HepG2 (cell line): ENCODE measurements around the gene TOB2. TPM values are rescaled to one million over a fixed set of nuclear protein-coding genes. Genes with fewer than 3 reads are reported as not detected.

Experiments
- AKAP8 ChIP-seq: sonication (generic); formaldehyde crosslinking; IDR thresholded peaks from 2 replicates; pipeline ENCODE4 v1.5.1; 2020; ENCODE audit warnings: mild to moderate bottlenecking, missing genetic modification reagents
- ATF5 ChIP-seq: sonication (generic); formaldehyde crosslinking; IDR thresholded peaks from 2 replicates; pipeline ENCODE4 v1.4.0; 2020; ENCODE audit warnings: mild to moderate bottlenecking, low read depth, missing genetic modification reagents
- CSRNP1 ChIP-seq: sonication (generic); formaldehyde crosslinking; IDR thresholded peaks from 2 replicates; pipeline ENCODE4 v1.8.1; 2023; ENCODE audit warnings: mild to moderate bottlenecking, missing genetic modification reagents
- GATAD1 ChIP-seq: IDR thresholded peaks from 2 replicates; pipeline ENCODE4 v1.6.1; 2016; ENCODE audit warnings: missing genetic modification reagents, missing compliant biosample characterization
- MXD3 ChIP-seq: IDR thresholded peaks from 2 replicates; pipeline ENCODE4 v1.6.1; 2016; ENCODE audit warnings: mild to moderate bottlenecking, missing biosample characterization, missing genetic modification reagents
- PPARG ChIP-seq: conservative IDR thresholded peaks from 2 replicates; pipeline ENCODE4 v1.6.1; 2016; ENCODE audit warnings: missing biosample characterization, missing genetic modification reagents
- SP5 ChIP-seq: IDR thresholded peaks from 2 replicates; pipeline ENCODE4 v1.6.1; 2016; ENCODE audit warnings: low read depth, borderline replicate concordance
- YEATS2 ChIP-seq: sonication (generic); formaldehyde crosslinking; IDR thresholded peaks from 2 replicates; pipeline ENCODE4 v1.4.0; 2020; ENCODE audit warnings: missing genetic modification reagents, borderline replicate concordance
- ZNF235 ChIP-seq: sonication (generic); formaldehyde crosslinking; IDR thresholded peaks from 2 replicates; pipeline ENCODE4 v1.8.1; 2023; ENCODE audit warnings: mild to moderate bottlenecking, missing genetic modification reagents, borderline replicate concordance
- ZNF337 ChIP-seq: sonication (generic); formaldehyde crosslinking; IDR thresholded peaks from 2 replicates; pipeline ENCODE4 v1.5.1; 2020; ENCODE audit warnings: missing genetic modification reagents, low read depth, mild to moderate bottlenecking, borderline replicate concordance
- ZNF713 ChIP-seq: sonication (generic); formaldehyde crosslinking; IDR thresholded peaks from 2 replicates; pipeline ENCODE4 v1.4.0; 2020; ENCODE audit warnings: mild to moderate bottlenecking, missing genetic modification reagents
- polyA plus RNA-seq, 8 experiments: library from polyadenylated mRNA; depleted of rRNA in 3 of 8; stranded (reverse) in 7 of 8; unstranded in 1 of 8; fragments of >200 nt; fragmentation: Illumina TruSeq in 4 of 8; extraction: Trizol in 4 of 8; gene quantifications; 2 replicates each; pipeline versions ENCODE4 v1.2.1 to v1.2.3, GENCODE V29; 2011 to 2016; ENCODE audit warnings: low read depth in 4 of 8, missing spikeins in 1 of 8, mixed read lengths in 1 of 8; ENCODE audit not compliant: insufficient read depth in 1 of 8
- total RNA-seq, 5 experiments: library from RNA; depleted of rRNA; stranded (reverse); fragments of >200 nt; fragmentation: Illumina TruSeq; extraction: Trizol; gene quantifications; 2 replicates each; pipeline ENCODE4 v1.2.3, GENCODE V29; 2016; ENCODE audit warnings: low read depth in 1 of 5
- TF ChIP-seq, protein P1 (sequence below): sonication (generic); formaldehyde crosslinking; IDR thresholded peaks from 2 replicates; pipeline ENCODE4 v1.4.0; 2020; ENCODE audit warnings: missing genetic modification reagents
- TF ChIP-seq, protein P2 (sequence below): sonication (generic); formaldehyde crosslinking; IDR thresholded peaks from 2 replicates; pipeline ENCODE4 v1.5.1; 2020; ENCODE audit warnings: missing genetic modification reagents, mild to moderate bottlenecking, borderline replicate concordance
- TF ChIP-seq, protein P3 (sequence below): sonication (generic); formaldehyde crosslinking; IDR thresholded peaks from 2 replicates; pipeline ENCODE4 v1.5.0; 2020; ENCODE audit warnings: missing genetic modification reagents
- TF ChIP-seq, protein P4 (sequence below): sonication (generic); formaldehyde crosslinking; IDR thresholded peaks from 2 replicates; pipeline ENCODE4 v1.5.0; 2020; ENCODE audit warnings: mild to moderate bottlenecking, missing genetic modification reagents

TOB2 gene
- total and polyA plus RNA-seq, 2 of the 13 experiments (the other 11 are each of a cell fraction or from before 2014, with no cell fraction given) = 12.2 to 13.7 TPM

GRCh38 chr22:41403532-41404318 is 42.9 kb downstream of the TOB2 start (continued):
- TF ChIP-seq, protein P1, sequence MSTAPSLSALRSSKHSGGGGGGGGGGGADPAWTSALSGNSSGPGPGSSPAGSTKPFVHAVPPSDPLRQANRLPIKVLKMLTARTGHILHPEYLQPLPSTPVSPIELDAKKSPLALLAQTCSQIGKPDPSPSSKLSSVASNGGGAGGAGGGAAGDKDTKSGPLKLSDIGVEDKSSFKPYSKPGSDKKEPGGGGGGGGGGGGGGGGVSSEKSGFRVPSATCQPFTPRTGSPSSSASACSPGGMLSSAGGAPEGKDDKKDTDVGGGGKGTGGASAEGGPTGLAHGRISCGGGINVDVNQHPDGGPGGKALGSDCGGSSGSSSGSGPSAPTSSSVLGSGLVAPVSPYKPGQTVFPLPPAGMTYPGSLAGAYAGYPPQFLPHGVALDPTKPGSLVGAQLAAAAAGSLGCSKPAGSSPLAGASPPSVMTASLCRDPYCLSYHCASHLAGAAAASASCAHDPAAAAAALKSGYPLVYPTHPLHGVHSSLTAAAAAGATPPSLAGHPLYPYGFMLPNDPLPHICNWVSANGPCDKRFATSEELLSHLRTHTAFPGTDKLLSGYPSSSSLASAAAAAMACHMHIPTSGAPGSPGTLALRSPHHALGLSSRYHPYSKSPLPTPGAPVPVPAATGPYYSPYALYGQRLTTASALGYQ (CRISPR knock-in tag) = no peak
- 0 out of 2 replicates have a peak, but pooled peaks have one; percentile 51 for TF ChIP-seq MXD3 (CRISPR knock-in tag)
- no peak for TF ChIP-seq ZNF713 (CRISPR knock-in tag)
- TF ChIP-seq ZNF337 = no peak
- 0 out of 2 replicates have a peak, but pooled peaks have one; percentile 37 for TF ChIP-seq YEATS2
- TF ChIP-seq, protein P2, sequence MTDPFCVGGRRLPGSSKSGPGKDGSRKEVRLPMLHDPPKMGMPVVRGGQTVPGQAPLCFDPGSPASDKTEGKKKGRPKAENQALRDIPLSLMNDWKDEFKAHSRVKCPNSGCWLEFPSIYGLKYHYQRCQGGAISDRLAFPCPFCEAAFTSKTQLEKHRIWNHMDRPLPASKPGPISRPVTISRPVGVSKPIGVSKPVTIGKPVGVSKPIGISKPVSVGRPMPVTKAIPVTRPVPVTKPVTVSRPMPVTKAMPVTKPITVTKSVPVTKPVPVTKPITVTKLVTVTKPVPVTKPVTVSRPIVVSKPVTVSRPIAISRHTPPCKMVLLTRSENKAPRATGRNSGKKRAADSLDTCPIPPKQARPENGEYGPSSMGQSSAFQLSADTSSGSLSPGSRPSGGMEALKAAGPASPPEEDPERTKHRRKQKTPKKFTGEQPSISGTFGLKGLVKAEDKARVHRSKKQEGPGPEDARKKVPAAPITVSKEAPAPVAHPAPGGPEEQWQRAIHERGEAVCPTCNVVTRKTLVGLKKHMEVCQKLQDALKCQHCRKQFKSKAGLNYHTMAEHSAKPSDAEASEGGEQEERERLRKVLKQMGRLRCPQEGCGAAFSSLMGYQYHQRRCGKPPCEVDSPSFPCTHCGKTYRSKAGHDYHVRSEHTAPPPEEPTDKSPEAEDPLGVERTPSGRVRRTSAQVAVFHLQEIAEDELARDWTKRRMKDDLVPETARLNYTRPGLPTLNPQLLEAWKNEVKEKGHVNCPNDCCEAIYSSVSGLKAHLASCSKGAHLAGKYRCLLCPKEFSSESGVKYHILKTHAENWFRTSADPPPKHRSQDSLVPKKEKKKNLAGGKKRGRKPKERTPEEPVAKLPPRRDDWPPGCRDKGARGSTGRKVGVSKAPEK (CRISPR knock-in tag) = peak; percentile 65; the same call in 1 of the 2 replicates
- 0 out of 2 replicates have a peak, but pooled peaks have one; percentile 19 for TF ChIP-seq PPARG (CRISPR knock-in tag)
- TF ChIP-seq GATAD1 = peak; percentile 73; the same call in 1 of the 2 replicates
- no peak for TF ChIP-seq ZNF235 (CRISPR knock-in tag)
- TF ChIP-seq ATF5 (CRISPR knock-in tag) = no peak
- TF ChIP-seq, protein P3, sequence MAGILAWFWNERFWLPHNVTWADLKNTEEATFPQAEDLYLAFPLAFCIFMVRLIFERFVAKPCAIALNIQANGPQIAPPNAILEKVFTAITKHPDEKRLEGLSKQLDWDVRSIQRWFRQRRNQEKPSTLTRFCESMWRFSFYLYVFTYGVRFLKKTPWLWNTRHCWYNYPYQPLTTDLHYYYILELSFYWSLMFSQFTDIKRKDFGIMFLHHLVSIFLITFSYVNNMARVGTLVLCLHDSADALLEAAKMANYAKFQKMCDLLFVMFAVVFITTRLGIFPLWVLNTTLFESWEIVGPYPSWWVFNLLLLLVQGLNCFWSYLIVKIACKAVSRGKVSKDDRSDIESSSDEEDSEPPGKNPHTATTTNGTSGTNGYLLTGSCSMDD (CRISPR knock-in tag) = no peak
- no peak for TF ChIP-seq CSRNP1
- peak; percentile 46; the same call in 1 of the 2 replicates for TF ChIP-seq AKAP8 (CRISPR knock-in tag)
- TF ChIP-seq, protein P4, sequence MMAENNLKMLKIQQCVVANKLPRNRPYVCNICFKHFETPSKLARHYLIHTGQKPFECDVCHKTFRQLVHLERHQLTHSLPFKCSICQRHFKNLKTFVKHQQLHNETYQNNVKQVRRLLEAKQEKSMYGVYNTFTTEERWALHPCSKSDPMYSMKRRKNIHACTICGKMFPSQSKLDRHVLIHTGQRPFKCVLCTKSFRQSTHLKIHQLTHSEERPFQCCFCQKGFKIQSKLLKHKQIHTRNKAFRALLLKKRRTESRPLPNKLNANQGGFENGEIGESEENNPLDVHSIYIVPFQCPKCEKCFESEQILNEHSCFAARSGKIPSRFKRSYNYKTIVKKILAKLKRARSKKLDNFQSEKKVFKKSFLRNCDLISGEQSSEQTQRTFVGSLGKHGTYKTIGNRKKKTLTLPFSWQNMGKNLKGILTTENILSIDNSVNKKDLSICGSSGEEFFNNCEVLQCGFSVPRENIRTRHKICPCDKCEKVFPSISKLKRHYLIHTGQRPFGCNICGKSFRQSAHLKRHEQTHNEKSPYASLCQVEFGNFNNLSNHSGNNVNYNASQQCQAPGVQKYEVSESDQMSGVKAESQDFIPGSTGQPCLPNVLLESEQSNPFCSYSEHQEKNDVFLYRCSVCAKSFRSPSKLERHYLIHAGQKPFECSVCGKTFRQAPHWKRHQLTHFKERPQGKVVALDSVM (CRISPR knock-in tag) = peak; percentile 100
- 0 out of 2 replicates have a peak, but pooled peaks have one; percentile 18 for TF ChIP-seq SP5 (CRISPR knock-in tag)
